H9 (cell line): ENCODE results near the gene ACTN1. TPM values are rescaled to one million over a fixed set of nuclear protein-coding genes. Genes with fewer than 3 reads are reported as not detected.

Source experiments
- DNase-seq: peaks from one replicate; pipeline ENCODE4 v3.0.0-alpha.2; 2017
- H2AFZ ChIP-seq: one replicate; pipeline ENCODE4 v1.6.1; 2013; ENCODE audit warnings: mild to moderate bottlenecking, low read length, control low read depth, moderate library complexity
- H2AK5ac ChIP-seq: 2 replicates; pipeline ENCODE4 v1.6.1; 2013; ENCODE audit warnings: low read length, control low read depth, mixed read lengths; ENCODE audit not compliant: insufficient read length
- H2BK120ac ChIP-seq: one replicate; pipeline ENCODE4 v1.6.1; 2013; ENCODE audit warnings: low read depth, mild to moderate bottlenecking, low read length, control low read depth, inconsistent platforms; ENCODE audit not compliant: poor library complexity, severe bottlenecking
- H2BK12ac ChIP-seq: 2 replicates; pipeline ENCODE4 v1.6.1; 2013; ENCODE audit warnings: low read length, control low read depth, mixed read lengths, low read depth; ENCODE audit not compliant: insufficient read length
- H2BK15ac ChIP-seq: 2 replicates; pipeline ENCODE4 v1.6.1; 2013; ENCODE audit warnings: low read depth, low read length, control low read depth
- H2BK20ac ChIP-seq: one replicate; pipeline ENCODE4 v1.6.1; 2013; ENCODE audit warnings: low read depth, mild to moderate bottlenecking, low read length, control low read depth, inconsistent platforms; ENCODE audit not compliant: poor library complexity, severe bottlenecking
- H2BK5ac ChIP-seq: 2 replicates; pipeline ENCODE4 v1.6.1; 2013; ENCODE audit warnings: low read length, control low read depth, mixed read lengths; ENCODE audit not compliant: insufficient read length
- H3K14ac ChIP-seq: 2 replicates; pipeline ENCODE4 v1.6.1; 2013; ENCODE audit warnings: low read length, control low read depth; ENCODE audit not compliant: insufficient read depth
- H3K18ac ChIP-seq: 2 replicates; pipeline ENCODE4 v1.6.1; 2013; ENCODE audit warnings: low read depth, mild to moderate bottlenecking, mixed read lengths, low read length, control low read depth; ENCODE audit not compliant: insufficient read length
- H3K23ac ChIP-seq: 2 replicates; pipeline ENCODE4 v1.6.1; 2013; ENCODE audit warnings: low read length, control low read depth, mixed read lengths, low read depth; ENCODE audit not compliant: insufficient read length
- H3K23me2 ChIP-seq: 2 replicates; pipeline ENCODE4 v1.6.1; 2013; ENCODE audit warnings: low read depth, mild to moderate bottlenecking, mixed read lengths, low read length, control low read depth; ENCODE audit not compliant: insufficient read length, poor library complexity, severe bottlenecking
- H3K27ac ChIP-seq: 2 replicates; pipeline ENCODE4 v1.5.1; 2013; ENCODE audit warnings: low read length, control low read depth, mixed read lengths, low read depth; ENCODE audit not compliant: insufficient read length
- H3K27me3 ChIP-seq: 2 replicates; pipeline ENCODE4 v1.6.1; 2013; ENCODE audit warnings: low read length, control low read depth, inconsistent platforms; ENCODE audit not compliant: insufficient read depth
- H3K4ac ChIP-seq: 2 replicates; pipeline ENCODE4 v1.6.1; 2013; ENCODE audit warnings: low read depth, mild to moderate bottlenecking, control low read depth, inconsistent platforms, low read length, moderate library complexity
- H3K4me1 ChIP-seq: 2 replicates; pipeline ENCODE4 v1.6.1; 2013; ENCODE audit warnings: low read length, control low read depth, inconsistent platforms; ENCODE audit not compliant: insufficient read depth
- H3K4me2 ChIP-seq: 2 replicates; pipeline ENCODE4 v1.6.1; 2013; ENCODE audit warnings: low read length, control low read depth, mixed read lengths; ENCODE audit not compliant: insufficient read length, insufficient read depth
- H3K56ac ChIP-seq: 2 replicates; pipeline ENCODE4 v1.6.1; 2013; ENCODE audit warnings: low read depth, mild to moderate bottlenecking, mixed read lengths, low read length, control low read depth; ENCODE audit not compliant: insufficient read length
- H3K79me1 ChIP-seq: 2 replicates; pipeline ENCODE4 v1.6.1; 2013; ENCODE audit warnings: low read depth, mild to moderate bottlenecking, moderate library complexity, low read length, control low read depth, inconsistent platforms; ENCODE audit not compliant: insufficient read depth, poor library complexity, severe bottlenecking
- H3K79me2 ChIP-seq: 2 replicates; pipeline ENCODE4 v1.6.1; 2013; ENCODE audit warnings: low read length, control low read depth, inconsistent platforms; ENCODE audit not compliant: insufficient read depth
- H3K9ac ChIP-seq: 2 replicates; pipeline ENCODE4 v1.6.1; 2013; ENCODE audit warnings: low read length, control low read depth, mixed read lengths; ENCODE audit not compliant: insufficient read length; ENCODE audit errors: extremely low read depth
- H3K9me3 ChIP-seq: one replicate; pipeline ENCODE4 v1.6.1; 2013; ENCODE audit warnings: low read depth, low read length, inconsistent platforms; ENCODE audit not compliant: control insufficient read depth
- H3T11ph ChIP-seq: one replicate; pipeline ENCODE4 v1.6.1; 2013; ENCODE audit warnings: mild to moderate bottlenecking, low read length, control low read depth, inconsistent platforms
- H4K20me1 ChIP-seq: one replicate; pipeline ENCODE4 v1.6.1; 2013; ENCODE audit not compliant: control insufficient read depth, insufficient read length, insufficient read depth
- H4K5ac ChIP-seq: 2 replicates; pipeline ENCODE4 v1.6.1; 2013; ENCODE audit warnings: low read depth, mild to moderate bottlenecking, mixed read lengths, low read length, control low read depth; ENCODE audit not compliant: insufficient read length
- H4K8ac ChIP-seq: replicated peaks from 2 replicates; pipeline ENCODE4 v1.6.1; 2013; ENCODE audit warnings: low read length, control low read depth, mixed read lengths, low read depth; ENCODE audit not compliant: insufficient read length
- H4K91ac ChIP-seq: 2 replicates; pipeline ENCODE4 v1.6.1; 2013; ENCODE audit warnings: low read depth, mild to moderate bottlenecking, moderate library complexity, mixed read lengths, low read length, control low read depth; ENCODE audit not compliant: insufficient read length
- H3K27ac Mint-ChIP-seq, 3 experiments: 2 replicates in 2 of 3; 3 replicates in 1 of 3; pipeline ENCODE4 v1.8.0; 2020 to 2021; ENCODE audit warnings: mixed read lengths in 3 of 3, mild to moderate bottlenecking in 1 of 3, moderate library complexity in 1 of 3
- H3K27me3 Mint-ChIP-seq: 2 replicates; pipeline ENCODE4 v1.8.0; 2021; ENCODE audit warnings: low read depth, mild to moderate bottlenecking, moderate library complexity, mixed read lengths
- H3K36me3 Mint-ChIP-seq, 3 experiments: 2 replicates in 2 of 3; 3 replicates in 1 of 3; pipeline ENCODE4 v1.8.0; 2020 to 2021; ENCODE audit warnings: low read depth in 3 of 3, mixed read lengths in 3 of 3; ENCODE audit not compliant: insufficient read depth in 1 of 3
- H3K4me1 Mint-ChIP-seq, 2 experiments: 2 replicates each; pipeline ENCODE4 v1.8.0; 2020; ENCODE audit warnings: mixed read lengths in 2 of 2
- H3K4me3 Mint-ChIP-seq, 2 experiments: 2 replicates in 1 of 2; 3 replicates in 1 of 2; pipeline ENCODE4 v1.8.0; 2020 to 2021; ENCODE audit warnings: mild to moderate bottlenecking in 2 of 2, mixed read lengths in 2 of 2, moderate library complexity in 1 of 2
- H3K9me3 Mint-ChIP-seq, 2 experiments: 2 replicates in 1 of 2; 3 replicates in 1 of 2; pipeline ENCODE4 v1.8.0; 2020; ENCODE audit warnings: mild to moderate bottlenecking in 2 of 2, mixed read lengths in 2 of 2, moderate library complexity in 1 of 2
- WGBS: extraction: QIAGEN DNeasy Blood & Tissue Kit; methylation state at CpG from one replicate; pipeline ENCODE4 v1.1.7; 2013; ENCODE audit warnings: missing lambda C conversion rate, low lambda C conversion rate, mixed read lengths; ENCODE audit not compliant: insufficient read length; ENCODE audit errors: extremely low coverage; 5-methylcytosine and 5-hydroxymethylcytosine counted together
- total RNA-seq: library from RNA; stranded (reverse); gene quantifications from 2 replicates; pipeline ENCODE4 v1.2.1, GENCODE V29; 2021
- TF ChIP-seq, protein P1 (sequence below): fragments of 200-600 bp; sonication (generic); conservative IDR thresholded peaks from 3 replicates; pipeline ENCODE4 v1.8.0; 2021; ENCODE audit warnings: antibody characterized with exemption, mild to moderate bottlenecking

ACTN1 gene
- total RNA-seq, 1 experiment from 2014 or later: 219 TPM

- H3K4me1 ChIP-seq: no peaks in the 10 kb centered on the region
- Mint-ChIP-seq H3K9me3 (peaks cover 2 to 4% of the 10 kb centered on the region in 2 experiments; a peak in 4 of 5 replicates), H3K27ac (no peak overlapping the region), H3K4me3 (no peak overlapping the region), H3K36me3 (peaks cover 0 to 3% (median 0%) of the 10 kb centered on the region in 3 experiments; a peak in 2 of 7 replicates), H3K4me1 (no peaks in the 10 kb centered on the region), H3K27me3 (no peaks in the 10 kb centered on the region)
- no peak overlapping the region for H2BK12ac ChIP-seq
- H4K91ac ChIP-seq: no peak overlapping the region
- no peak overlapping the region for H3T11ph ChIP-seq
- H3K79me2 ChIP-seq: no peaks in the 10 kb centered on the region
- no peak overlapping the region for H2BK120ac ChIP-seq
- no peak overlapping the region for H3K4ac ChIP-seq
- no peaks in the 10 kb centered on the region for H3K27me3 ChIP-seq
- TF ChIP-seq, protein P1, sequence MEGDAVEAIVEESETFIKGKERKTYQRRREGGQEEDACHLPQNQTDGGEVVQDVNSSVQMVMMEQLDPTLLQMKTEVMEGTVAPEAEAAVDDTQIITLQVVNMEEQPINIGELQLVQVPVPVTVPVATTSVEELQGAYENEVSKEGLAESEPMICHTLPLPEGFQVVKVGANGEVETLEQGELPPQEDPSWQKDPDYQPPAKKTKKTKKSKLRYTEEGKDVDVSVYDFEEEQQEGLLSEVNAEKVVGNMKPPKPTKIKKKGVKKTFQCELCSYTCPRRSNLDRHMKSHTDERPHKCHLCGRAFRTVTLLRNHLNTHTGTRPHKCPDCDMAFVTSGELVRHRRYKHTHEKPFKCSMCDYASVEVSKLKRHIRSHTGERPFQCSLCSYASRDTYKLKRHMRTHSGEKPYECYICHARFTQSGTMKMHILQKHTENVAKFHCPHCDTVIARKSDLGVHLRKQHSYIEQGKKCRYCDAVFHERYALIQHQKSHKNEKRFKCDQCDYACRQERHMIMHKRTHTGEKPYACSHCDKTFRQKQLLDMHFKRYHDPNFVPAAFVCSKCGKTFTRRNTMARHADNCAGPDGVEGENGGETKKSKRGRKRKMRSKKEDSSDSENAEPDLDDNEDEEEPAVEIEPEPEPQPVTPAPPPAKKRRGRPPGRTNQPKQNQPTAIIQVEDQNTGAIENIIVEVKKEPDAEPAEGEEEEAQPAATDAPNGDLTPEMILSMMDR: no peak
- H2BK15ac ChIP-seq: no peak overlapping the region
- no peak overlapping the region for H3K56ac ChIP-seq
- H3K9ac ChIP-seq: no peak overlapping the region
- no peaks in the 10 kb centered on the region for H3K23me2 ChIP-seq
- H3K14ac ChIP-seq: no peak overlapping the region
- no CpG with 5 or more reads among the region's 3 CpGs for WGBS
- DNase-seq: no peak
- H2BK20ac ChIP-seq: no peak overlapping the region
- no peak overlapping the region for H4K8ac ChIP-seq
- no peak overlapping the region for H2AK5ac ChIP-seq
- no peaks in the 10 kb centered on the region for H4K20me1 ChIP-seq
- no peak overlapping the region for H2AFZ ChIP-seq
- H3K27ac ChIP-seq: no peak overlapping the region
- no peak overlapping the region for H3K23ac ChIP-seq
- H3K4me2 ChIP-seq: no peak overlapping the region
- no peaks in the 10 kb centered on the region for H3K79me1 ChIP-seq
- no peaks in the 10 kb centered on the region for H3K9me3 ChIP-seq
- no peak overlapping the region for H2BK5ac ChIP-seq
- H3K18ac ChIP-seq: no peak overlapping the region
- no peak overlapping the region for H4K5ac ChIP-seq
These were observed 129.7 kb downstream of the ACTN1 start for GRCh38 chr14:68849416-68849815.
